HCEC 1CT (cell line): Measurements from ENCODE around the gene SSB.
"Not testable (repeated sequence)": the region's sequence is repeated elsewhere in the genome, so short reads cannot be mapped to it uniquely, and the experiment has no call there.

Experiments
- DNase-seq: peaks from one replicate; pipeline ENCODE4 v3.0.0-alpha.2; 2017

Gene SSB

GRCh38 chr2:169798718-169799592 is at the start of gene SSB:
TSS of gene SSB (plus strand) at chr2:169798871. CDS start at chr2:169800961, 2,090 bp downstream.
- peak; percentile 92 for DNase-seq

DNA sequence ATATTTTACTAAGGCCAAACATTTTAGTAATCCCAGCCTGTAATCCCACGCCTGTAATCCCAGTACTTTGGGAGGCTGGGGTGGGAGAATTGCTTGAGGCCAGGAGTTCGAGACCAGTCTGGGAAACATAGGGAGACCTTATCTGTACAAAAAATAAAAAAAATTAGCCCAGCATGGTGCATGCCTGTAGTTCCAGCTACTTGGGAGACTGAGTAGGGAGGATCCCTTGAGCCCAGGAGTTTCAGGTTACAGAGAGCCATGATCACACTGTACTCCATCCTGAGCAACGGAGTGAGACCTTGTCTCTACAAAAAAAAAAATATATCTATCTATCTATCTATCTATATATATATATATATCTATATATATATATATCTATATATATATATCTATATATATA is 45.9 kb upstream of the SSB start:
- no peak for DNase-seq

GRCh38 chr2:169755083-169755870 is 43.4 kb upstream of the SSB start:
- DNase-seq, result no peak

DNA sequence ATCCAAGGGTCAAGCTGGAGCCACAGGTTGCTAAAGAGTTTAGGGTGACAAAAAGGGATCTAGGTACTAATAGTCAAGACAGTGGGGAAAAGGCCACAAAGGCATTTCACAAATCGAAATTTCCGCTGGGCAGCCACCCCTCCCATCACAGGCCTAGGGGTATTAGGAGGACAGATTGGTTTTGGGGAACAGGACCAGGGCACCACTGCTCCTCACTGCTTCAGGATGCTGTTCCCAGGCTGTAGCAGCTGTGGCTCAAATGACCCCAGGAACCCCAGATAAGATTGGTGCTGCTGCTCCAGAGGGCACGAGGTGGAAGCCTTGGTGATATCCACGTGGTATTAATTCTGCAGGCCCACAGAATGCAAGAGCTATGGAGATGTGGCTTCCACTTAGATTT is 42.3 kb upstream of the SSB start:
- no peak for DNase-seq

- no peak for DNase-seq
These were observed 41.3 kb upstream of the SSB start for GRCh38 chr2:169757356-169757755.

GRCh38 chr2:169757778-169758177 is 40.9 kb upstream of the SSB start:
- DNase-seq, result no peak

- DNase-seq, result no peak
These were observed 38.7 kb upstream of the SSB start for GRCh38 chr2:169759987-169760386.

DNA sequence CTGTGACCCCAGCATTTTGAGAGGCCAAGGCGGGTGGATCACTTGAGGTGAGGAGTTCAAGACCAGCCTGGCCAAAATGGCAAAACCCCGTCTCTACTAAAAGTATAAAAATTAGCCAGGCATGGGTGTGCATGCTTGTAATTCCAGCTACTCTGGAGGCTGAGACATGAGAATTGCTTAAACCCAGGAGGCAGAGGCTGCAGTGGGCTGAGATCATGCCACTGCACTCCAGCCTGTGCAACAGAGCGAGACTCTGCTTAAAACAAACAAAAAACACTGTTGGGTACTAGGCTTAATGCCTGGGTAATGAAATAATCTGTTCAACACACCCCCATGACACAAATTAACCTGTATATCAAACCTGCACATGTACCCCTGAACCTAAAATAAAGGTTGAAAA is 37.9 kb upstream of the SSB start:
- not testable (repeated sequence) for DNase-seq

GRCh38 chr2:169761251-169761969 is 37.3 kb upstream of the SSB start:
- DNase-seq, result no peak

DNA sequence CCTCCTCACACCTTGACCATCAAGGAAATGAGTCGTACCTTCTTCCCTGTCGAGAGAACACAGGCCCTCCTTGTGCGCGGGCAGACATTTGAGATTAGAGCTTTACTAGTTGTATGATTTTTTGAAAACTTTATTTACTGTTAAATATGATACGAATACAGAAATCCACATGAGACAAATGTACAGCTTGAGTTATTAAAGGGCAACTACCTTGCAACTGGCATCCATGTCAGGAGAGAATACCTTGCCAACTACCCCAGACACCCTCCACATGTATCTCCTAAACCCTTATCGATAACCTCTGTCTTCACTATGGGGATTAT is 36.7 kb upstream of the SSB start:
- no peak for DNase-seq

DNA sequence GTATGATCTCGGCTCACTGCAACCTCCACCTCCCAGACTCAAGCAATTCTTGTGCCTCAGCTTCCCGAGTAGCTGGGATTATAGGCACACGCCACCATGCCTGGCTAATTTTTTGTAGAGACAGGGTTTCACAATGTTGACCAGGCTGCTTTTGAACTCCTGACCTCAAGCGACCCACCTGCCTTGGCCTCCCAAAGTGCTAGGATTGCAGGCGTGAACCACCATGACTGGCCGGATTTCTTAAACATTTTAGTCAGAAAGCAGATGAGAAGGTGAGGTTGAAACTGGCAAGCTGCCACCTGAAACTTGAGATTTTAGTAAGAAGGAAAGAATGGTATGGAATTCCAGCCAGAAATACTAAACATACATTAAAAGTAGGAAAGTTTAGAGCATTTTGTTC is 33.1 kb upstream of the SSB start:
- peak; percentile 40 for DNase-seq

DNA sequence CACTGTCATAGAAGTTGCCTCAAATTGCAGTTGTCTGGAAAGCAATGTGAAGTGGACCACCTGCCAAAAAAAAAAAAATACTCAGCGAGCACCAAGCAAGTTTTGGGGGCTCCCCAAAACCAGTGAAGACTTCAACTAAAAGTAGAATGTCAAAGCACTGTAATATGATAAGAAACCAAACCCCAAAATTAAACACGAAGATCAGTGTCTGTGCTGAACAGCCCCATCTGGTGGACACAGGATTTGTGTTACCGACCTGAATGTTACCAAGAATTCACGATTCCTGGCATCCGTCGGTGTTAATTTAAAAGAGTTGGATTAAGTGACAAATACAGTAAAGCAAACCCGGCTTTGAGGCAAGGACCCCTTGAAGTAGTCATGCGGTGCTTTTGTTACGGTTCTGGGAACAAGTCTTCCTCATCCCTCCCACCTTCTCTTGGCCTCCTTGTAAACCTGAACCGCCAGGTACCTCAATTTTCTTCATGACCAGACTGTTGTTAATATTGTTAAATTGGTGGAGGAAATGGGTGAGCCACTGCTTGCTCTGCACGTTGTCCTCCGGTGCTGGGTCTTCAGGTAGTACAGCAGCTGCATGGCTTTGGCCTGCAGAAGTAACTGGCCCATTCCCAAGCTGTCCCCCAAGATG is 31.3 kb upstream of the SSB start:
- peak; percentile 51 for DNase-seq

DNA sequence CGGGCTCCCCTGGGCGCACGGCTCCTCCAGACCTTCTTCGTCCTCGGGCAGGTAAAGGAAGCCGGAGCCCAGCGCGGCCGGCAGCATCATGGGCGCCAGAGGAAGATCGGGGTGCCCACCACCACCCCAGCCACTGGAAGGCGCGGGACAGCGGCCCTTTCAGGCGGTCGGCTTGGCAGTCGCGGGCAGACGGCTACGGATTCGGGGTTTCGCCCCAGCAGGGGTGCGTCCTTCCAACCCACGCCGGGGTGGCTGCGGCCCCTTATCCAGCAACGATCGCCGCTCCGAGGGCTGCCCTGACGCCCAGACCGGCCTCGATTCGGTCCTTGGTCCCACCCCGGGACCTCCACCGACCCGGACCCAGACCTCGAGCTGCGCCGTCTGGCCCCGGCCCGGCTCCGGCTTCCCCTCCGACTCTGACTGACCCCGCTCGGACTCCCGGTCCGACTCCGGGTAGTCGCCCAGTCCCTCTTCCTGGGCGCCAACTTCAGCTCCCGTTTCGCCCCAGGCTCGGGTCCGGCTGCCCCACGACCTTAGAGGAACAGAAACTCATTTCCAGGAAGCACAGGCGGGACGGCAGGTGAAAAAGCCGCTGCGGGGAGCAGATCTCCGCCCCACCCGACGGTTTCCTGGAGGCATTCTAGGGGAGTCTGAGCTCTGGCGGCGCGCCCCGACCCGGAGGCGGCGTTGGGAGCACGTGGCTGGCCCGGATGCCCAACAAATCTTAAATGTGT is 30.2 kb upstream of the SSB start:
- no peak for DNase-seq

GRCh38 chr2:169771021-169771420 is 27.6 kb upstream of the SSB start:
- no peak for DNase-seq

GRCh38 chr2:169771612-169772011 is 27.1 kb upstream of the SSB start:
- DNase-seq, result no peak

GRCh38 chr2:169772651-169773050 is 26.0 kb upstream of the SSB start:
- DNase-seq, result no peak

GRCh38 chr2:169775354-169775753 is 23.3 kb upstream of the SSB start:
- DNase-seq, result no peak

DNA sequence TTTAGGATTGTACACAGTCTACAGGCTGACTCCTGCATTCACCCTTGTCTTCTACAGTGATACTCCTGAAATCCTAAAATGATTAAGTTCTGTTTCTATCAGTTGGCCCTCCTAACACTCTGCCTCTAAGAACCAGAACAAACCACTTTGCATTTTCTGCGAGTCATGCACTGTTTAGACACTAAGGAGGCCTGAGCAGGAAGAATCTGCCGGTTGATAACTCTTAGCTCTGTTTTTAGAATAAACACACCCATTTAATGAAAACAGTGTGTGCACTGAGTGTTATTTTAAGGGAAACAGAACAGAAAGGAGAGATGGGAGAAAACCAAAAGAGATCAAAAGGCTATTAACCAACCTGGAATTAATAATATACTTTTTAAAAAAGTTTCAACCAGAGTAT is 22.9 kb upstream of the SSB start:
- DNase-seq, result peak; percentile 20

DNA sequence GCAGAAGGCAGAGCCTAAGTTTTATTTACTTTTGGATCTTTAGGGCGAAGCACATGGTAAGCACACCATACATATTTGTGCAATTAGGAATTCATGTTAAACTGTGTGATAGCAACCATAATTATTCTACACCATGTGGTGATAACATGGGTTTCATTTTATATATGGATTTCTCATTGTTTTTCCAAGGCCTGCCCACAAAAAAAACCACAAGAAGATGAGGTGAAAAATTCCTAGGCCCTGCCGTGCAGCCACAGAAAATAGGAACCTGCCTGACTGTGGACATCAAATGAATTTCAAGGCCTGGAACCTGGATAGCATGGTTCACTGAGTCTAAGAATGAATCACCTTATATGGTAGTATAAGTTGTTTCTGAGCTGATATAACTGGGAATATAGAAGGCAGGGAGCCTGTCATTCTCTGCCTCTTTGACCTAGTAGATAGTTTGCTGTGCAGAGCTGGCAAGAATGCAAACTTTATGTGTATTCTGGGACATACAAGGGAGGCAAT is 22.4 kb upstream of the SSB start:
- no peak for DNase-seq

GRCh38 chr2:169778446-169778845 is 20.2 kb upstream of the SSB start:
- DNase-seq, result no peak

DNA sequence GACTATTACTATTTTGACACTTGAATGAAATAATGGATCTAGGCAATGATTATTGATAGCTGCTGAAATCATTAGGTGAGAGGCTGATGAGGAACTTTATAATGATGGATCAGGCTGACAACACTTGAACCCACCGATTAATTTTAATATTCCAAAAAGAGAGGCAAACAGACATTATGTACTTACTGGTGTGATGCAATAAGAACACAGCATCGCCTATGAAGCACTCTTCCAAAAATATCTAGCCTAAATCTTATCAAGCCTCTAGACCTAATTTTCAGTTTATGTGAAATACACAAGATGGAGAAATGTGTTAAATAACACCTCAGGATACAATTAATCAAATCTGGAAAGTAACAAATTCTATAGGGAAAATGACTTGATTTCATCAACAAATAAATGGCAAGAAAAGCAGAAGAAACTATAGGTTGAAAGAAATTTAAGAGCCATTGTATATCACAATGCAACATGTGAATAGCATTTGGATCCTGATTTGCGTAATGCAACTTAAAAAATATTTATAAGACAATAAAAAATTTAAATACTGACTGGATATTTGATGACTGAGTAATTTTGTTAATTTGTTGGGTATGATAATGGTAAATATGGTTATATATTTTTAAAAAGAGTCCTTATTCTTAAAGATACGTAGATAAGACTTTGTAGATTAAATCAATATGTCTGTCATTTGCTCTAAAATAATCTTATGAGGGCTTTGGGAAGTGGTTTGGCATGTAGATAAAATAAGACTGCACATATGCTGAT is 17.2 kb upstream of the SSB start:
- DNase-seq, result no peak
